LNCaP clone FGC (cell line): ENCODE data around the gene STK32C.

ENCODE experiments used
- DNase-seq: peaks from one replicate; pipeline ENCODE4 v3.0.0-alpha.2; 2011; ENCODE audit warnings: low read depth
- H3K4me3 ChIP-seq: 2 replicates; pipeline ENCODE4 v1.5.1; 2011; ENCODE audit warnings: mild to moderate bottlenecking, low read depth, low read length, control low read depth
- TF ChIP-seq, protein P1 (sequence below): IDR thresholded peaks from 2 replicates; pipeline ENCODE4 v1.5.1; 2012; ENCODE audit warnings: mild to moderate bottlenecking; ENCODE audit not compliant: control insufficient read depth, insufficient read depth; ENCODE audit errors: extremely low read depth

Gene STK32C

DNA sequence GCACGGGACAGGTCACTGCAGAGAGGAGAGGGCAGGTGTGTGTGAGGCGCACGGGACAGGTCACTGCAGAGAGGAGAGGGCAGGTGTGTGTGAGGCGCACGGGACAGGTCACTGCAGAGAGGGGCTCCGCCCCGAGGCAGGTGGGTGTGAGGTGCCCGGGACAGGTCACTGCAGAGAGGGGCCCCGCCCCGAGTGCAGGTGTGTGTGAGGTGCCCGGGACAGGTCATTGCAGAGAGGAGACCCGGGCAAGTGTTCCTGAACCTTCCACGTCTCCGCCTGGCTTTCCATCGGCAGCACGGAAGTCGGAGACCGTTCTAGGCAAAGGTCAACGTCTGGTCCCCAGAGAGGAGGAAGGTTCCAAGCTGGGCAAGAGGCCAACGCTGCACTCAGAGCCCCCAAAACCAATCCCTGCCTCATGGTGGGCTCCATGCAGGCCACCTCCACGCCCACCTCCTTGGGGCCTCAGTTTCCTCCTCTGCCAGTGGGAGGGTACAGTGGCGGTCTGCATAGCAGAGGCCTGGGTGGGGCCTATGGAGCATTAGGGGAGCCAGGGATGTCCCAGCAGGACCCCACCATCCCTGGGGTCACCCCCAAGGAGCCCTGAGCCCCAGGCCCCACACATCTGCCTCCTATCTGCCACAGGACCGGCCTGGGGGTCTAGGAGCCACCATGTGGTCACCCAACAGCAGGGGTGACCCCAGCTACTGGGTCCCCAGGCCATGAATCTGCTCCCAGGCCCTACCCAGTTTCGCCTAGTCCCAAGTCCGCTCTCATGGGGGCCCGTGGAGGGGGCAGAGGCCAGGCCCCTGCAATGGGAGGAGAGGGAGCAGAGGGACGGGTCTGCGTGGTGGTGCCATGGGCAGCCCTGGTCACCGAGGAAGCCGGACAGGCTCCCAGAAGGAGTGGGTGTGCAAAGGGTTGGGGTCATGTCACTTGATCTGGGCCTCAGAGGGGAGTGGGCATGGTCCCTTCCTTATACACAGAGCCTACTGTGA, 57.0 kb downstream of the STK32C start:
- DNase-seq: no peak
- no peak overlapping the region for H3K4me3 ChIP-seq
- TF ChIP-seq, protein P1, sequence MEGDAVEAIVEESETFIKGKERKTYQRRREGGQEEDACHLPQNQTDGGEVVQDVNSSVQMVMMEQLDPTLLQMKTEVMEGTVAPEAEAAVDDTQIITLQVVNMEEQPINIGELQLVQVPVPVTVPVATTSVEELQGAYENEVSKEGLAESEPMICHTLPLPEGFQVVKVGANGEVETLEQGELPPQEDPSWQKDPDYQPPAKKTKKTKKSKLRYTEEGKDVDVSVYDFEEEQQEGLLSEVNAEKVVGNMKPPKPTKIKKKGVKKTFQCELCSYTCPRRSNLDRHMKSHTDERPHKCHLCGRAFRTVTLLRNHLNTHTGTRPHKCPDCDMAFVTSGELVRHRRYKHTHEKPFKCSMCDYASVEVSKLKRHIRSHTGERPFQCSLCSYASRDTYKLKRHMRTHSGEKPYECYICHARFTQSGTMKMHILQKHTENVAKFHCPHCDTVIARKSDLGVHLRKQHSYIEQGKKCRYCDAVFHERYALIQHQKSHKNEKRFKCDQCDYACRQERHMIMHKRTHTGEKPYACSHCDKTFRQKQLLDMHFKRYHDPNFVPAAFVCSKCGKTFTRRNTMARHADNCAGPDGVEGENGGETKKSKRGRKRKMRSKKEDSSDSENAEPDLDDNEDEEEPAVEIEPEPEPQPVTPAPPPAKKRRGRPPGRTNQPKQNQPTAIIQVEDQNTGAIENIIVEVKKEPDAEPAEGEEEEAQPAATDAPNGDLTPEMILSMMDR: no peak

DNA sequence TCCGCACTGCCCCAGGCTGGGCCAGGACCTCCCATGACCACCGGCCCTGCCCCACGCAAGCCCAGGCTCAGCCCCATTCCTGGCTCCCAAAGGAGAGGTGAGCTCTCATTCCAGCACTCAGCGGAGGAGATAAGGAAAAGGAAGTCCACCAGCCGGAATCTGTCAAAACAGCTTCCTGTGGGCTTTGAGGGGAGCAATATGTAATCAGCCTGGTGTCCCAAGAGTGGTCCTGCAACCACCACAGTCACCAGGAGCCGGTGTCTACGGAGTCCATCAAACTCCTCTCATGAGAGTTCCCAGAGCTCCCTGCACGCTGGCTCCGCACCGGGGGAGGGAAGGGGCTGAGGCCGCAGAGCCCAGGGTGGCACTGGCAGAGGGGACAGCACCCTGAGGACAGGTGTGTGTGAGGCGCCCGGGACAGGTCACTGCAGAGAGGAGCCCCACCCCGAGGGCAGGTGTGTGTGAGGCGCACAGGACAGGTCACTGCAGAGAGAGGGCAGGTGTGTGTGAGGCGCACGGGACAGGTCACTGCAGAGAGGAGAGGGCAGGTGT, 57.9 kb downstream of the STK32C start:
- H3K4me3 ChIP-seq: no peak overlapping the region
- TF ChIP-seq, protein P1: no peak
- DNase-seq: no peak

DNA sequence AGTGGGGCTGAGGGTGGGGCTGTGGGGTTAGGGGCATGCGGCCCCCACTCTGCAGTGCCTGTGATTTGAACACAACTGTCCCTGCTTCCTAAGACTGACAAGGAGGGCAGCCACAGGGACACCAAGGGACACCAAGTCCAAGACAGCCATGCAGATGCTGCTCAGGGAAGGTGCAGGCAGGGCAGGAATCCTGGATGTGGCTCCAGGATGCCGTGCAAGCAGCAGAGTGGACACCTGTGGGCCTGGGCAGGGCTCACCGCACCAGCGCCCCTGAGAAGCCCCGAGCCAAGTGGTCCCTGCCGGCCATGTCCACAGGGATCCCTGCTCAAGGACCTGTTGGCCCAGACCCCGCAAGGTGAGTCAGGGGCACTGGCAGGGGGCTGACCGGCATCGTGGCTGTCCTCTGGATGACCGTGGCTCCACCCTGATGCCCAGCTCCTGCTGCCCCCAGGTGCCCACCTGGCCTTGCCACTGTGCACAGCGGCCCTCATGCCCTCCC, 58.5 kb downstream of the STK32C start:
- no peak overlapping the region for H3K4me3 ChIP-seq
- TF ChIP-seq, protein P1: no peak
- no peak for DNase-seq

DNA sequence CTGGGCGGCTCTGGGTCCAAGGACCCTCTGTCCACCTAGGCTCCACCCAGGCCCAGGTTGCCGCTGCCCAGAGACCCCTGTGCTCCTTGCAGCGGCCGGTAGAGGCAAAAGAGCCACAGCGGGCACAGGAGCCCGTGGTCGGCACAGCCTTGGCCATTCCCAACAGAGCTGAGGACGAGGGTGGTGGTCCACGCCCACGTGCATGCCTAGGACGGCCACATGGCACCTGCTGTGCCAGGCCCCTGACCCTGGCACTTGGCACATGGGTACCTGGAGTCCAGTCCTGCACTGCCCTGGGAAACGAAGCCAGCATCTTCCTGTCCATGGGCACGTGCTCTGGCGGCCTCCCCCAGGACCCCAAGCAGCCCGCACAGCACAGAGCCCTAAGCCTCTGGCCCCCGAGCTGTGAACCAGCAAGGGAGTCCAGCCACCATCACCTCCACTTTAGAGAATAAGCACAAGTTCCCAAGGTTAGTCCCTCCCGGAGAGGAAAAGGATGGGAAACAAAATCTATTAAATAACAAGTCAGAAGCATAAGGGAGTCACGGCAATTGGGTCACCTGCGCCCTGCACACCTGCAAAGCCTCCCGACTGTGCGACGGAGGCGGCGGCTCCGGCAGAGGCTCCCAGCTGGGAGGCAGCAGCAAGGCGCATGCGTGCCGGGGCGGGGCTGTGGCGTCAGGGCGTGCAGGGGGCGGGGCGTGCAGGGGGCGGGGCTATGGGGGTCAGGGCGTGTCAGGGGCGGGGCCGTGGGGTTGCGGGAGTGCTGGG, 59.1 kb downstream of the STK32C start:
- peak overlapping the region; percentile 96 for H3K4me3 ChIP-seq
- TF ChIP-seq, protein P1: no peak
- peak; percentile 19 for DNase-seq

DNA sequence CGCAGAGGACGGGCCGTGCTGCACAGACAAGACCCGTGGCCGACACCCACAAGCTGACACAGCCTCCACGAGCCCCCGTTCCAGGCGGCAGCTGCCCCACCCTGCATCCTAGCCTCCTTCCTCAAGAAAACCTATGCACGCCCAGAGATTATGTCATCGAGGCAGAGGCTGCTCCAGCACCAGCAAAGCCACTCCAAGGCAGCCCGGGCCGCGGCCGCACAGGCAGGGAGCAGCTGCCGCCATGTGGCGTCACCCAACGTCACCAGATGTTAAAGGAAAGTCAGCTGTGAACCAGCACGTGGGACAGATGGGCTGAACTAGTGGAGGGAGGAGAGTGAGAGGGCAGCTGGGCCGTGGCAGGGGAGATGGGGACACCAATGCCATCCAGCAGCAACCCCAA, 59.8 kb downstream of the STK32C start:
- TF ChIP-seq, protein P1: no peak
- no peak for DNase-seq
- peak overlapping the region; percentile 96 for H3K4me3 ChIP-seq

DNA sequence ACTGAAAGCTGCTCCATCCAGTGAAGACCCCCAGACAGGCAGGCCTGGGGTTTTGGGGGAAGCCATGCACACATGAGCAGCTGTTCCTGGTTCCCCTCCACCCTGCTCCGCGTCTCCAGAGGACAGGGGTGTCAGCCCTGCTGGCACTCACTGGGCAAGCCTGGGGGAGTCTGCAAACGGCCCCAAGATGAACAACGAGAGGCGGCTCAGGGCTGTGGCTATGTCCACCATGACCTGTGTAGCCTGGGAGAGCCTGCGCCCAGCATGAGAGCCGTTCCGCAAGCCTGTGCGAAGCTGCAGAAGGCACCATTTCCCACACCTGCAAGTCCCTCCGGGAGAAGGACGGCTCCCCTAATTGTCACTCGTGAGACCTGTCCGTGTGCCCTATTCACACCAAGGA, 61.5 kb downstream of the STK32C start:
- no peak overlapping the region for H3K4me3 ChIP-seq
- no peak for DNase-seq
- TF ChIP-seq, protein P1: no peak
